ENCODE measurements around the gene LSS. TPM values are rescaled to one million over a fixed set of nuclear protein-coding genes. Genes with fewer than 3 reads are reported as not detected.

LSS gene
- total RNA-seq, 1 donor from 2014 or later: 108 TPM

DNA sequence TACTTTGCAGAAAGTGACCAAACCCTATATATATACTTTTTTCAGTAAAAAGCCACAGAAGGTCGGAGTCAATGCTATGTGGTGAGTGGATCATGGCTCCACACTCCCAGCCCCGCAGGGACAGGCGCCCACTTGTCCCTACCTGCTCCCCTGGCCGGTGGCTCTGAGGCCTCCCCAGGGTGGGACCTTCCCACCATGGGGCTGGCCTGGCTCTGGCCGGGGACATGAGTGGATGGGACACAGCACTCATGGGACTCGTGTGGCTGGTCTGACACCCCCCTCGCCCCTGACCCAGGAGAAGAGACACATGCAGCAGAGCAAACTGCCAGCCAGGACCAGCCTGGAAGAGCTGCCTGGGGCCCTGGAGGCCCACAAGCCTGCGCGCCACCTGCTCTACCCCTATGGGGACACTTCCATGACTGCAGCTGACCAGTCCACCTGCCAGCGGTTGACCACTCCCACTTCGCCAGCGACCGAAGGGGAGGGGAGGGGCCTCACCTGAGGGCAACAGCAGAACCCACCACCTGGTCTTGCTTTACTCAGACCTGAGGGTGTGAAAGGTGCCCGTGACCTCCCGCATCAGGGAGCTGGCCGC, 46.5 kb downstream of the LSS start:
- Histone ChIP-seq H3K9me3 (no peaks in the 10 kb centered on the region), H3K36me3 (no peaks in the 10 kb centered on the region), H3K4me1 (peaks cover 3% of the 10 kb centered on the region), H3K27me3 (no peaks in the 10 kb centered on the region), H3K4me3 (no peak overlapping the region), H3K27ac (no peak overlapping the region)
- no peak for DNase-seq
- no peak for TF ChIP-seq CTCF (IDR thresholded peaks at IDR 0.05)
- intact Hi-C loops (cut with DNase I): no loop called here
- no peak for ATAC-seq

DNA sequence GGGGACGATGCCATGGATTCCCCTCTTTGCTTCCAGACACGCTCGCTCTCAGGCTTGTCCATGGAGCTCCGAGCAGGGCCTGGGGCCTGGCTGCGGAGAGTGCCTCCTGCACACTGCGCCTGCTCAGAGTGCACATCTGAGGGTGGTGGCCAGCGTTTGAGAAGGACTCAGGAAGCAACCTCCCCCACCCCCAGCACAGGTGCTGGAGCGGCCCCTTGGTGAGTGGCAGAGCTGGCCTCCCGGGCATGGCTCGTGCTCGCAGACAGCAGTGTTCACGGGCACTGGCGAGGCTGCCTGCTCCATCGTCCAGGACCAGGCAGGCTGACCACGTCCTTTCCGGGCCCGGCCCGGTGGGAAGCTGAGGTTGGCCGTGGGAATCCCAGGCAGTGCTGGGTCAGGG, 47.1 kb downstream of the LSS start:
- no peaks in the 10 kb centered on the region for H3K36me3 ChIP-seq
- no peak overlapping the region for H3K4me3 ChIP-seq
- intact Hi-C loops (cut with DNase I): no loop called here
- DNase-seq: no peak
- no peak for TF ChIP-seq CTCF (IDR thresholded peaks at IDR 0.05)
- no peak overlapping the region for H3K27ac ChIP-seq
- H3K27me3 ChIP-seq: no peaks in the 10 kb centered on the region
- no peak for ATAC-seq
- H3K9me3 ChIP-seq: no peaks in the 10 kb centered on the region
- H3K4me1 ChIP-seq: peaks cover 3% of the 10 kb centered on the region

DNA sequence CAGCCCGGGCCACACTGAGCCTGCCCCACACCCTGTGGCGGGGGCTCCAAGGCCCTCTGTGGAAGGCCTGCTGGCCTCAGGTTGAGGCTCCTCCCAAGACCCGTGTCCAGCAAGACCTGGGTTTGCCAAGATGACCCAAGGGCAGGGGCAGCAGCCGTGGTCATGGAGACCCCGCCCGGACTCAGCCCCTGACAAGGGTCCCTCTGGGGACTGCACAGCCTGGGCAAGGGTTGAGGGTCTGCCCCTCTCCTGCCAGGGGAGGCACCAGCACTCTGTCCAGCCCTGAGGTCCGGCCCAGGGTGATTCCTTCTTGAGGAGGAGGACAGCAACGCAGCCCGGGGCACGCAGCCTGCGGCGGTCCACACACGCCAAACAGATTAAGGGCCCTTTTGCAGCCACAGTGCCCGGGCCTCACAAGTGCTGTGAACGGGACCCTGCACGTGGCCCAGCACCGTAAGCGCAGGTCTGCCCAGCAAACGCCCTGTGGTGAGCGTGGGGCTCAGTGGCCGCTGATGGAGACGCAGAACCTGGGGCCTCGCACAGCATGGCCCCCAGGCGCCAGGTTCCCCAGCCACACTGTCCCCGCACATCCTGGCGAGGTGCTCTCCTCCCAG, 47.7 kb downstream of the LSS start:
- TF ChIP-seq CTCF (IDR thresholded peaks at IDR 0.05): no peak
- intact Hi-C loops (cut with DNase I): no loop called here
- ATAC-seq (no peak), DNase-seq (no peak)
- H3K4me3 ChIP-seq: no peak overlapping the region
- no peaks in the 10 kb centered on the region for H3K36me3 ChIP-seq
- no peak overlapping the region for H3K27ac ChIP-seq
- H3K27me3 ChIP-seq: no peaks in the 10 kb centered on the region
- H3K4me1 ChIP-seq: peaks cover 3% of the 10 kb centered on the region
- no peaks in the 10 kb centered on the region for H3K9me3 ChIP-seq

- peaks cover 3% of the 10 kb centered on the region for H3K4me1 ChIP-seq
- H3K9me3 ChIP-seq: no peaks in the 10 kb centered on the region
- no peak for DNase-seq
- H3K36me3 ChIP-seq: no peaks in the 10 kb centered on the region
- TF ChIP-seq CTCF (IDR thresholded peaks at IDR 0.05): no peak
- H3K27ac ChIP-seq: no peak overlapping the region
- no peaks in the 10 kb centered on the region for H3K27me3 ChIP-seq
- no peak for ATAC-seq
- H3K4me3 ChIP-seq: no peak overlapping the region
- intact Hi-C loops (cut with DNase I): no loop called here
Measured at GRCh38 chr21:46180079-46180722, 48.4 kb downstream of the LSS start.

DNA sequence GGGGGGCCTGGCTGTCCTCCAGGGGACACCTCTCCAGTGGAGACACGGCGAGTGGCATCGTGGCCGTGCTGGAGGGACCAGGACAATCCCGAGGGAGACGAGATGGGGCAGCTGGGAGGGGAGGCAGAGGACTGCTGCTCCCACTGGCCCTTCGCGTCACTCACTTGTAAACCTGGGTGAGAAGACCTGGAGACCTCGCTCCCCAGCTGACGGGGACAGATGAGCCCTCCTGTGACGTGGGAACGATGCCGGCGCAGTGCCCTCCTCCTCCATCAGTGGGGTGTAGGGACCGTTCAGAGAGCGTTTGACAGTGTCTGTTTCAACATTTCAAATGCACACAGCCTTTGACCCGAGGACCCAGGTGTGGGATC, 48.9 kb downstream of the LSS start:
- H3K4me1 ChIP-seq: peaks cover 3% of the 10 kb centered on the region

More for the DNA sequence above, 48.9 kb downstream of the LSS start:
- no peaks in the 10 kb centered on the region for H3K27me3 ChIP-seq
- ATAC-seq: no peak
- no peak overlapping the region for H3K27ac ChIP-seq
- intact Hi-C loops (cut with DNase I): no loop called here
- no peaks in the 10 kb centered on the region for H3K36me3 ChIP-seq
- no peak for TF ChIP-seq CTCF (IDR thresholded peaks at IDR 0.05)
- DNase-seq: no peak
- H3K9me3 ChIP-seq: no peaks in the 10 kb centered on the region
- H3K4me3 ChIP-seq: no peak overlapping the region

All from upper lobe of right lung (tissue), 1 donor.